HEK293 (cell line): Measurements from ENCODE around the gene ZNF286A.
"Not testable (repeated sequence)": the region's sequence is repeated elsewhere in the genome, so short reads cannot be mapped to it uniquely, and the experiment has no call there.

Experiments
- BCL11A ChIP-seq: fragments of 450-650 bp; formaldehyde crosslinking; IDR thresholded peaks from 2 replicates; pipeline ENCODE4 v1.5.1; 2016; ENCODE audit warnings: low read depth, missing biosample characterization, missing genetic modification characterization
- CTCF ChIP-seq: fragments of 450-650 bp; formaldehyde crosslinking; IDR thresholded peaks from 2 replicates; pipeline ENCODE4 v1.5.1; 2016; ENCODE audit warnings: missing biosample characterization, missing genetic modification characterization
- KLF17 ChIP-seq: fragments of 450-650 bp; formaldehyde crosslinking; IDR thresholded peaks from 2 replicates; pipeline ENCODE4 v1.5.1; 2016; ENCODE audit warnings: missing biosample characterization, missing genetic modification characterization
- REST ChIP-seq: fragments of 450-650 bp; formaldehyde crosslinking; IDR thresholded peaks from 2 replicates; pipeline ENCODE4 v1.5.1; 2016; ENCODE audit warnings: missing biosample characterization, missing genetic modification characterization
- SETDB1 ChIP-seq: IDR thresholded peaks from one replicate; pipeline ENCODE4 v1.6.1; 2017; ENCODE audit warnings: mild to moderate bottlenecking, low read length, moderate library complexity, mixed read lengths; ENCODE audit not compliant: insufficient read length
- YY1 ChIP-seq: fragments of 450-650 bp; formaldehyde crosslinking; IDR thresholded peaks from 2 replicates; pipeline ENCODE4 v1.5.1; 2018; ENCODE audit warnings: missing biosample characterization, missing genetic modification characterization
- ZBTB6 ChIP-seq: fragments of 450-650 bp; formaldehyde crosslinking; IDR thresholded peaks from 2 replicates; pipeline ENCODE4 v1.5.1; 2017; ENCODE audit warnings: missing biosample characterization, missing genetic modification characterization
- ZNF16 ChIP-seq: fragments of 450-650 bp; formaldehyde crosslinking; IDR thresholded peaks from 2 replicates; pipeline ENCODE4 v1.5.1; 2016; ENCODE audit warnings: low read depth, missing biosample characterization, missing genetic modification characterization
- ZNF26 ChIP-seq: fragments of 450-650 bp; formaldehyde crosslinking; IDR thresholded peaks from 2 replicates; pipeline ENCODE4 v1.5.1; 2016; ENCODE audit warnings: missing biosample characterization, missing genetic modification characterization
- ZNF366 ChIP-seq: fragments of 450-650 bp; formaldehyde crosslinking; conservative IDR thresholded peaks from 2 replicates; pipeline ENCODE4 v1.5.1; 2016; ENCODE audit warnings: missing biosample characterization, missing genetic modification characterization
- ZNF776 ChIP-seq: fragments of 450-650 bp; formaldehyde crosslinking; IDR thresholded peaks from 2 replicates; pipeline ENCODE4 v1.5.0; 2017; ENCODE audit warnings: missing biosample characterization, missing genetic modification characterization, borderline replicate concordance
- ZNF830 ChIP-seq: fragments of 450-650 bp; IDR thresholded peaks from 2 replicates; pipeline ENCODE4 v1.5.0; 2018; ENCODE audit warnings: missing biosample characterization, missing genetic modification characterization, low read depth, mild to moderate bottlenecking, moderate library complexity

- not testable (repeated sequence) for TF ChIP-seq CTCF (tag by site-specific recombination); ZBTB6; SETDB1; KLF17; ZNF16; ZNF26; REST (tag by site-specific recombination); BCL11A (tag by site-specific recombination); ZNF366 (tag by site-specific recombination); ZNF830 (tag by site-specific recombination); ZNF776; YY1 (tag by site-specific recombination)
These were observed 15.6 kb upstream of the ZNF286A start, which contains the start of gene TRIM16 for GRCh38 chr17:15683824-15684478.
